Breast epithelium (tissue), 4 donors: Measurements from ENCODE around the gene EIF6. TPM values are rescaled to one million over a fixed set of nuclear protein-coding genes. Genes with fewer than 3 reads are reported as not detected.

Experiments
- DNase-seq, 2 donors: peaks; one replicate each; pipeline ENCODE4 v3.0.0-alpha.2; 2019; ENCODE audit warnings: low spot score in 2 of 2
- H3K27ac ChIP-seq, 2 donors: fragments of 200-600 bp; sonication (generic) in 1 of 2; one replicate each; pipeline ENCODE4 v1.5.1; 2016 to 2019; ENCODE audit warnings: mild to moderate bottlenecking in 1 of 2
- H3K27me3 ChIP-seq, 2 donors: fragments of 200-600 bp; sonication (generic) in 1 of 2; one replicate each; pipeline versions ENCODE4 v1.5.1 to v1.6.0; 2017 to 2019; ENCODE audit warnings: control low read depth in 1 of 2, mild to moderate bottlenecking in 1 of 2
- H3K36me3 ChIP-seq: fragments of 200-600 bp; one replicate; pipeline ENCODE4 v1.5.1; 2019
- H3K4me1 ChIP-seq, 2 donors: fragments of 200-600 bp; sonication (generic); one replicate each; pipeline ENCODE4 v1.5.1; 2016 to 2019; ENCODE audit warnings: control low read depth in 1 of 2
- H3K4me3 ChIP-seq, 3 donors: fragments of 200-600 bp; sonication (generic); 1 replicate in 2 of 3; 2 replicates in 1 of 3; pipeline ENCODE4 v1.5.1; 2016 to 2019; ENCODE audit warnings: mild to moderate bottlenecking in 3 of 3, moderate library complexity in 2 of 3
- H3K9me3 ChIP-seq, 2 donors: fragments of 200-600 bp; sonication (generic) in 1 of 2; one replicate each; pipeline ENCODE4 v1.5.1; 2016 to 2019; ENCODE audit warnings: control low read depth in 1 of 2
- CTCF ChIP-seq, 3 donors: fragments of 450-650 bp; IDR thresholded peaks; one replicate each; pipeline ENCODE4 v1.5.1; 2016 to 2017; ENCODE audit warnings: antibody characterized with exemption in 3 of 3, mild to moderate bottlenecking in 3 of 3, moderate library complexity in 3 of 3
- POLR2A ChIP-seq: fragments of 450-650 bp; IDR thresholded peaks from one replicate; pipeline ENCODE4 v1.6.1; 2016; ENCODE audit warnings: antibody characterized with exemption, mild to moderate bottlenecking, moderate library complexity
- POLR2AphosphoS5 ChIP-seq, 3 donors: sonication (generic); formaldehyde crosslinking; IDR thresholded peaks; one replicate each; pipeline ENCODE4 v1.6.1; 2017; ENCODE audit warnings: antibody characterized with exemption in 3 of 3
- intact Hi-C: fragments of 100-400 bp; cut with DNase I; formaldehyde crosslinking; loops from one replicate; pipeline ENCODE4 v1.15.1; 2023; ENCODE audit warnings: low total_unique reads
- total RNA-seq, 3 donors: library from RNA; depleted of rRNA; stranded (reverse); fragments of >200 nt; gene quantifications; one replicate each; pipeline ENCODE4 v1.1.0, GENCODE V29; 2016

EIF6 gene
- total RNA-seq, 3 donors from 2014 or later: 81.9 to 98.6 (median 88.0) TPM

GRCh38 chr20:35304956-35305355, 20.4 kb upstream of the EIF6 start:
- intact Hi-C loops: loop anchor here (5.0 kb wide), 1 partner anchor 132 kb away; the partner anchor contains the start of gene GDF5
- no peak overlapping the region for H3K4me3 ChIP-seq
- DNase-seq: no peak
- H3K36me3 ChIP-seq: no peaks in the 10 kb centered on the region
- H3K9me3 ChIP-seq: no peaks in the 10 kb centered on the region
- H3K4me1 ChIP-seq: peaks cover 4 to 18% of the 10 kb centered on the region in 2 donors
- peak overlapping the region; percentile 81 to 84 for H3K27ac ChIP-seq
- TF ChIP-seq CTCF (IDR thresholded peaks at IDR 0.05) (no peak), POLR2AphosphoS5 (IDR thresholded peaks at IDR 0.05) (no peak), POLR2A (no peak)
- H3K27me3 ChIP-seq: no peaks in the 10 kb centered on the region

- Histone ChIP-seq H3K4me1 (peaks cover 4 to 18% of the 10 kb centered on the region in 2 donors), H3K4me3 (no peak overlapping the region), H3K36me3 (no peaks in the 10 kb centered on the region), H3K27ac (peak overlapping the region in 1 of 2 donors; percentile 14), H3K9me3 (no peaks in the 10 kb centered on the region), H3K27me3 (no peaks in the 10 kb centered on the region)
- intact Hi-C loops: no loop called here
- peak; percentile 88 to 90 (median 90) for TF ChIP-seq CTCF (IDR thresholded peaks at IDR 0.05)
- no peak for TF ChIP-seq POLR2A
- peak; percentile 78 to 84 for DNase-seq
These were observed 19.3 kb upstream of the EIF6 start for GRCh38 chr20:35303735-35304491.

- intact Hi-C loops: no loop called here
- Histone ChIP-seq H3K27ac (no peak overlapping the region), H3K27me3 (no peaks in the 10 kb centered on the region), H3K9me3 (no peaks in the 10 kb centered on the region), H3K4me1 (peaks cover 4 to 18% of the 10 kb centered on the region in 2 donors), H3K4me3 (no peak overlapping the region), H3K36me3 (no peaks in the 10 kb centered on the region)
- TF ChIP-seq POLR2AphosphoS5 (IDR thresholded peaks at IDR 0.05) (no peak), POLR2A (no peak), CTCF (IDR thresholded peaks at IDR 0.05) (no peak)
- DNase-seq: no peak
These were observed 18.8 kb upstream of the EIF6 start for GRCh38 chr20:35303382-35303734.

GRCh38 chr20:35302421-35303335, 18.1 kb upstream of the EIF6 start:
- TF ChIP-seq POLR2A (no peak), POLR2AphosphoS5 (IDR thresholded peaks at IDR 0.05) (no peak), CTCF (IDR thresholded peaks at IDR 0.05) (no peak)
- no peaks in the 10 kb centered on the region for H3K36me3 ChIP-seq
- H3K9me3 ChIP-seq: no peaks in the 10 kb centered on the region
- H3K4me3 ChIP-seq: no peak overlapping the region
- peaks cover 4 to 11% of the 10 kb centered on the region in 2 donors for H3K4me1 ChIP-seq
- no peak overlapping the region for H3K27ac ChIP-seq
- H3K27me3 ChIP-seq: no peaks in the 10 kb centered on the region
- intact Hi-C loops: no loop called here
- DNase-seq: no peak

- Histone ChIP-seq H3K27me3 (no peaks in the 10 kb centered on the region), H3K4me1 (no peaks in the 10 kb centered on the region), H3K9me3 (no peaks in the 10 kb centered on the region), H3K36me3 (no peaks in the 10 kb centered on the region), H3K27ac (no peak overlapping the region), H3K4me3 (no peak overlapping the region)
- intact Hi-C loops: no loop called here
- no peak for DNase-seq
- no peak for TF ChIP-seq POLR2AphosphoS5 (IDR thresholded peaks at IDR 0.05)
- no peak for TF ChIP-seq POLR2A
- TF ChIP-seq CTCF (IDR thresholded peaks at IDR 0.05): no peak
These were observed 16.9 kb upstream of the EIF6 start for GRCh38 chr20:35301426-35301825.
